Measurements from ENCODE around the gene SPA17. TPM values are rescaled to one million over a fixed set of nuclear protein-coding genes. Genes with fewer than 3 reads are reported as not detected.

Gene SPA17
- total RNA-seq, 1 donor from 2014 or later: 67.2 TPM

GRCh38 chr11:124629961-124630360, 43.7 kb upstream of the SPA17 start:
- H3K4me3 Mint-ChIP-seq: no peak overlapping the region
- H3K79me2 ChIP-seq (ENCODE audit: low read depth): peaks cover 3% of the 10 kb centered on the region
- H3K4me2 ChIP-seq: no peak overlapping the region
- H3K36me3 ChIP-seq: peaks cover 6% of the 10 kb centered on the region
- no peaks in the 10 kb centered on the region for H3K9me3 ChIP-seq (ENCODE audit: low read depth)
- DNase-seq (ENCODE audit: low spot score): no peak
- TF ChIP-seq EZH2phosphoT487 (IDR thresholded peaks at IDR 0.05) (no peak), CTCF (IDR thresholded peaks at IDR 0.05) (no peak), EZH2 (IDR thresholded peaks at IDR 0.05) (no peak)
- no peaks in the 10 kb centered on the region for H3K4me1 Mint-ChIP-seq
- H3F3A ChIP-seq (ENCODE audit: low read depth): no peaks in the 10 kb centered on the region
- H3K27me3 ChIP-seq: no peaks in the 10 kb centered on the region
- no peaks in the 10 kb centered on the region for H4K20me1 ChIP-seq (ENCODE audit: low read depth)
- no peaks in the 10 kb centered on the region for H3K27me3 Mint-ChIP-seq (ENCODE audit: insufficient read depth, low read depth)
- no peak overlapping the region for H3K4me3 ChIP-seq
- H3K4me1 ChIP-seq: no peaks in the 10 kb centered on the region
- peaks cover 23% of the 10 kb centered on the region for H3K36me3 Mint-ChIP-seq
- H3K9me3 Mint-ChIP-seq: no peaks in the 10 kb centered on the region
- no peak overlapping the region for H3K27ac ChIP-seq
- H2AFZ ChIP-seq (replicated peaks): no peak overlapping the region
- H3K27ac Mint-ChIP-seq: no peak overlapping the region
- no peak overlapping the region for H3K9ac ChIP-seq

- Histone ChIP-seq H3K4me3 (no peak overlapping the region), H2AFZ (replicated peaks) (no peak overlapping the region), H3K27ac (no peak overlapping the region), H3K27me3 (no peaks in the 10 kb centered on the region), H3K9me3 (ENCODE audit: low read depth) (no peaks in the 10 kb centered on the region), H3F3A (ENCODE audit: low read depth) (no peaks in the 10 kb centered on the region), H3K79me2 (ENCODE audit: low read depth) (no peaks in the 10 kb centered on the region), H3K4me2 (no peak overlapping the region), H3K36me3 (peaks cover 6% of the 10 kb centered on the region), H4K20me1 (ENCODE audit: low read depth) (no peaks in the 10 kb centered on the region), H3K9ac (no peak overlapping the region), H3K4me1 (no peaks in the 10 kb centered on the region)
- TF ChIP-seq CTCF (IDR thresholded peaks at IDR 0.05) (peak; percentile 18), EZH2phosphoT487 (IDR thresholded peaks at IDR 0.05) (no peak)
- Mint-ChIP-seq H3K36me3 (peaks cover 19% of the 10 kb centered on the region), H3K4me3 (no peak overlapping the region), H3K27ac (no peak overlapping the region), H3K9me3 (no peaks in the 10 kb centered on the region), H3K4me1 (no peaks in the 10 kb centered on the region), H3K27me3 (ENCODE audit: insufficient read depth, low read depth) (no peaks in the 10 kb centered on the region)
- DNase-seq (ENCODE audit: low spot score): no peak
These were observed 40.3 kb upstream of the SPA17 start for GRCh38 chr11:124633355-124633754.

- Mint-ChIP-seq H3K9me3 (no peaks in the 10 kb centered on the region), H3K36me3 (peaks cover 15% of the 10 kb centered on the region), H3K27me3 (ENCODE audit: insufficient read depth, low read depth) (no peaks in the 10 kb centered on the region), H3K4me1 (no peaks in the 10 kb centered on the region), H3K27ac (no peak overlapping the region), H3K4me3 (no peak overlapping the region)
- H3K36me3 ChIP-seq: no peaks in the 10 kb centered on the region
- H3K27me3 ChIP-seq: no peaks in the 10 kb centered on the region
- DNase-seq (ENCODE audit: low spot score): no peak
- no peaks in the 10 kb centered on the region for H3K4me1 ChIP-seq
- H3K4me2 ChIP-seq: no peak overlapping the region
- H3K79me2 ChIP-seq (ENCODE audit: low read depth): no peaks in the 10 kb centered on the region
- no peaks in the 10 kb centered on the region for H3F3A ChIP-seq (ENCODE audit: low read depth)
- no peaks in the 10 kb centered on the region for H4K20me1 ChIP-seq (ENCODE audit: low read depth)
- no peak overlapping the region for H2AFZ ChIP-seq (replicated peaks)
- TF ChIP-seq EZH2 (IDR thresholded peaks at IDR 0.05) (no peak), EZH2phosphoT487 (IDR thresholded peaks at IDR 0.05) (no peak), CTCF (IDR thresholded peaks at IDR 0.05) (no peak)
- H3K9ac ChIP-seq: no peak overlapping the region
- H3K27ac ChIP-seq: no peak overlapping the region
- H3K9me3 ChIP-seq (ENCODE audit: low read depth): no peaks in the 10 kb centered on the region
- no peak overlapping the region for H3K4me3 ChIP-seq
These were observed 37.8 kb upstream of the SPA17 start for GRCh38 chr11:124635932-124636331.
